K562 (cell line): Measurements from ENCODE around the gene MCC. TPM values are rescaled to one million over a fixed set of nuclear protein-coding genes. Genes with fewer than 3 reads are reported as not detected.

ENCODE experiments used
- ATAC-seq: fragments of 200-7000 bp; cut with Tn5 transposase; 3 replicates; pipeline ENCODE4 v1.9.1; 2020; ENCODE audit warnings: moderate library complexity
- BruUV-seq: library from RNA; stranded (reverse); fragments of 400-500 nt; replicated peaks from 2 replicates; lab custom pipeline; 2021; lab: Mats Ljungman, UMichigan
- CTCF ChIA-PET: fragments of 300-600 bp; formaldehyde crosslinking; extraction: SDS; loops from one replicate; lab custom pipeline; 2021; ENCODE audit warnings: low intra/inter-chr PET ratio; lab: Yijun Ruan, JAX
- POLR2A ChIA-PET: fragments of 300-600, 350-650 bp; sonication (Branson Sonifier 250); formaldehyde crosslinking; extraction: SDS; loops from one replicate; lab custom pipeline; 2021; ENCODE audit warnings: antibody characterized with exemption, inconsistent platforms; lab: Yijun Ruan, JAX
- DNase-seq, 4 experiments: peaks; one replicate each; pipeline versions ENCODE4 v3.0.0 to v3.0.0-alpha.2; 2011 to 2018; ENCODE audit warnings: low spot score in 3 of 4, mixed read lengths in 3 of 4; ENCODE audit errors: extremely low read depth in 1 of 4
- FAIRE-seq: peaks from 2 replicates; lab custom pipeline; 2011; peaks lifted over from hg19 to GRCh38; lab: Jason Lieb, UNC
- H2AFZ ChIP-seq: 2 replicates; pipeline ENCODE4 v1.6.0; 2011; ENCODE audit warnings: low read depth, low read length, control low read depth, inconsistent platforms
- H3K27ac ChIP-seq: fragments of 200-600 bp; 3 replicates; pipeline ENCODE4 v1.8.0; 2011; ENCODE audit warnings: low read depth, mild to moderate bottlenecking, control low read depth, inconsistent platforms, low read length, moderate library complexity, mixed read lengths; ENCODE audit errors: extremely low read depth
- H3K27me3 ChIP-seq, 2 experiments: fragments of 300-600 bp in 1 of 2; 2 replicates in 1 of 2; 3 replicates in 1 of 2; pipeline versions ENCODE4 v1.6.0 to v1.8.0; 2011; ENCODE audit warnings: inconsistent platforms in 2 of 2, low read length in 2 of 2, mild to moderate bottlenecking in 1 of 2, mixed read lengths in 1 of 2, moderate library complexity in 1 of 2; ENCODE audit not compliant: control insufficient read depth in 2 of 2, insufficient read depth in 2 of 2
- H3K36me3 ChIP-seq: fragments of 300-600 bp; 3 replicates; pipeline ENCODE4 v1.8.0; 2011; ENCODE audit warnings: mild to moderate bottlenecking, low read length, inconsistent platforms; ENCODE audit not compliant: control insufficient read depth, insufficient read depth
- H3K4me1 ChIP-seq, 2 experiments: fragments of 200-600 bp in 1 of 2; replicated peaks in 1 of 2; 2 replicates in 1 of 2; 3 replicates in 1 of 2; pipeline versions ENCODE4 v1.5.1 to v1.8.0; 2011; ENCODE audit warnings: inconsistent platforms in 2 of 2, low read length in 2 of 2, mild to moderate bottlenecking in 1 of 2, mixed read lengths in 1 of 2, moderate library complexity in 1 of 2; ENCODE audit not compliant: control insufficient read depth in 2 of 2, insufficient read depth in 2 of 2
- H3K4me2 ChIP-seq: 2 replicates; pipeline ENCODE4 v1.6.1; 2011; ENCODE audit warnings: low read length, control low read depth, inconsistent platforms, mixed read lengths; ENCODE audit not compliant: insufficient read depth
- H3K4me3 ChIP-seq: fragments of 200-600 bp; sonication (generic), shearing (Covaris generic); 2 replicates; pipeline ENCODE4 v1.5.1; 2016; ENCODE audit warnings: control low read depth, inconsistent platforms
- H3K79me2 ChIP-seq: fragments of 200-600 bp; 3 replicates; pipeline ENCODE4 v1.8.0; 2011; ENCODE audit warnings: low read length, inconsistent platforms; ENCODE audit not compliant: control insufficient read depth, insufficient read depth
- H3K9ac ChIP-seq, 2 experiments: 2 replicates each; pipeline versions ENCODE4 v1.6.0 to v1.6.1; 2011; ENCODE audit warnings: low read depth in 2 of 2, low read length in 2 of 2, control low read depth in 1 of 2, inconsistent platforms in 1 of 2, mild to moderate bottlenecking in 1 of 2, mixed read lengths in 1 of 2; ENCODE audit not compliant: insufficient read depth in 1 of 2
- H3K9me1 ChIP-seq: one replicate; pipeline ENCODE4 v1.6.0; 2011; ENCODE audit warnings: inconsistent platforms, mild to moderate bottlenecking, low read length, moderate library complexity; ENCODE audit not compliant: control insufficient read depth, insufficient read depth
- H3K9me3 ChIP-seq: replicated peaks from 2 replicates; pipeline ENCODE4 v1.5.1; 2011; ENCODE audit warnings: low read depth, low read length, inconsistent platforms; ENCODE audit not compliant: control insufficient read depth, insufficient read depth
- H4K20me1 ChIP-seq: replicated peaks from 2 replicates; pipeline ENCODE4 v1.6.1; 2011; ENCODE audit warnings: low read length, inconsistent platforms, mixed read lengths; ENCODE audit not compliant: control insufficient read depth, insufficient read depth
- ATF6 ChIP-seq: sonication (generic); formaldehyde crosslinking; IDR thresholded peaks from 2 replicates; pipeline ENCODE4 v1.4.0; 2020; ENCODE audit warnings: mild to moderate bottlenecking, missing genetic modification reagents
- CBFB ChIP-seq: sonication (generic); formaldehyde crosslinking; IDR thresholded peaks from 2 replicates; pipeline ENCODE4 v1.4.0; 2020; ENCODE audit warnings: mild to moderate bottlenecking, missing genetic modification reagents
- CHCHD3 ChIP-seq: fragments of 250-450 bp; sonication (Bioruptor Pico); IDR thresholded peaks from 2 replicates; pipeline ENCODE4 v2.1.2; 2022; ENCODE audit warnings: mild to moderate bottlenecking
- CREB5 ChIP-seq: fragments of 250-450 bp; sonication (Bioruptor Pico); IDR thresholded peaks from 2 replicates; pipeline ENCODE4 v1.5.0; 2020; ENCODE audit warnings: mild to moderate bottlenecking
- DNMT1 ChIP-seq: fragments of 450-650 bp; IDR thresholded peaks from 2 replicates; pipeline ENCODE4 v1.6.1; 2016; ENCODE audit warnings: antibody characterized with exemption, mild to moderate bottlenecking
- FOXA1 ChIP-seq: fragments of 450-650 bp; IDR thresholded peaks from 2 replicates; pipeline ENCODE4 v1.6.1; 2016; ENCODE audit warnings: mild to moderate bottlenecking, borderline replicate concordance
- HDAC1 ChIP-seq, 2 experiments: fragments of 450-650 bp; IDR thresholded peaks; 2 replicates each; pipeline ENCODE4 v1.6.1; 2016 to 2017; ENCODE audit warnings: inconsistent platforms in 1 of 2, mild to moderate bottlenecking in 1 of 2, moderate library complexity in 1 of 2
- ID3 ChIP-seq, 2 experiments: fragments of 250-450 bp in 1 of 2; fragments of 450-650 bp in 1 of 2; sonication (Bioruptor Pico) in 1 of 2; IDR thresholded peaks; 2 replicates each; pipeline versions ENCODE4 v1.6.1 to v1.8.0; 2016 to 2021; ENCODE audit warnings: mild to moderate bottlenecking in 2 of 2, moderate library complexity in 2 of 2, missing compliant biosample characterization in 1 of 2, missing genetic modification characterization in 1 of 2
- L3MBTL2 ChIP-seq: fragments of 450-650 bp; IDR thresholded peaks from 2 replicates; pipeline ENCODE4 v1.6.1; 2016; ENCODE audit warnings: mild to moderate bottlenecking, moderate library complexity
- MAFG ChIP-seq: fragments of 450-650 bp; conservative IDR thresholded peaks from 2 replicates; pipeline ENCODE4 v1.6.1; 2016; ENCODE audit warnings: missing genetic modification characterization, missing compliant biosample characterization
- MAFK ChIP-seq: IDR thresholded peaks from 2 replicates; pipeline ENCODE4 v1.6.1; 2011; ENCODE audit warnings: low read length, improper control_type of control experiment
- RBM17 ChIP-seq: fragments of 200-400 bp; formaldehyde crosslinking; IDR thresholded peaks from 2 replicates; pipeline ENCODE4 v1.6.1; 2017; ENCODE audit warnings: low read depth, mild to moderate bottlenecking, low read length, borderline replicate concordance
- SMAD4 ChIP-seq: fragments of 250-450 bp; sonication (Bioruptor Pico); conservative IDR thresholded peaks from 2 replicates; pipeline ENCODE4 v1.8.0; 2021; ENCODE audit warnings: inconsistent platforms, mild to moderate bottlenecking, moderate library complexity
- SMARCB1 ChIP-seq: IDR thresholded peaks from 2 replicates; pipeline ENCODE4 v1.6.1; 2011; ENCODE audit warnings: improper control_type of control experiment, low read depth; ENCODE audit not compliant: insufficient read length
- TAF1 ChIP-seq: IDR thresholded peaks from 2 replicates; pipeline ENCODE4 v1.6.1; 2011; ENCODE audit warnings: mild to moderate bottlenecking, low read length, moderate library complexity; ENCODE audit not compliant: insufficient read depth, control insufficient read depth, severe bottlenecking; ENCODE audit errors: extremely low read depth
- TCF7 ChIP-seq: sonication (generic); IDR thresholded peaks from 2 replicates; pipeline ENCODE4 v1.6.1; 2016; ENCODE audit warnings: antibody characterized with exemption, borderline replicate concordance
- ZNF449 ChIP-seq: fragments of 250-450 bp; sonication (Bioruptor Pico); IDR thresholded peaks from 2 replicates; pipeline ENCODE4 v1.8.0; 2022; ENCODE audit warnings: moderate library complexity, mild to moderate bottlenecking, inconsistent platforms
- ZNF668 ChIP-seq: fragments of 250-450 bp; sonication (Bioruptor Pico); IDR thresholded peaks from 2 replicates; pipeline ENCODE4 v1.8.0; 2022; ENCODE audit warnings: mild to moderate bottlenecking, inconsistent platforms
- ZNF699 ChIP-seq: fragments of 250-450 bp; sonication (Bioruptor Pico); IDR thresholded peaks from 2 replicates; pipeline ENCODE4 v1.8.0; 2021; ENCODE audit warnings: mild to moderate bottlenecking, moderate library complexity; ENCODE audit not compliant: insufficient replicate concordance
- WGBS: fragments of 100-300 bp; shearing (Covaris generic); methylation state at CpG from one replicate; pipeline ENCODE4 v1.1.6; 2016; ENCODE audit warnings: low coverage, mixed read lengths; ENCODE audit not compliant: insufficient coverage; ENCODE audit errors: missing lambda C conversion rate; 5-methylcytosine and 5-hydroxymethylcytosine counted together
- in situ Hi-C: fragments of 300-500 bp; cut with MboI; formaldehyde crosslinking; loops from 4 replicates; pipeline ENCODE4 v1.15.0; 2018; ENCODE audit warnings: inconsistent platforms, mixed read lengths
- intact Hi-C: fragments of 100-400 bp; cut with micrococcal nuclease; formaldehyde crosslinking; loops from 2 replicates; pipeline ENCODE4 v1.14.2; 2022
- polyA plus RNA-seq, 8 experiments: library from polyadenylated mRNA; depleted of rRNA in 4 of 8; stranded (reverse) in 5 of 8; unstranded in 3 of 8; fragments of >200 nt; fragmentation: Nextera tagmentation in 2 of 8; fragmentation: Illumina TruSeq in 1 of 8; extraction: Ambion mirVana in 2 of 8; extraction: Trizol in 1 of 8; gene quantifications; 2 replicates each; pipeline versions ENCODE4 v1.2.1 to v1.2.3, GENCODE V29; 2011 to 2014; ENCODE audit warnings: inconsistent platforms in 1 of 8, missing spikeins in 1 of 8
- total RNA-seq, 7 experiments: library from RNA; depleted of rRNA in 6 of 7; stranded (reverse); fragments of >200 nt in 6 of 7; fragmentation: Illumina TruSeq in 2 of 7; extraction: Trizol in 2 of 7; gene quantifications; 2 replicates each; pipeline versions ENCODE4 v1.2.1 to v1.2.3, GENCODE V29; 2011 to 2021; ENCODE audit warnings: low replicate concordance in 1 of 7

The MCC gene
- total and polyA plus RNA-seq, 9 of the 15 experiments (the other 6 are each of a cell fraction or from before 2014, with no cell fraction given): 0.04 to 0.24 (median 0.06) TPM; not detected in 1

- no peaks in the 10 kb centered on the region for H4K20me1 ChIP-seq
- no peaks in the 10 kb centered on the region for H3K9me1 ChIP-seq
- no peaks in the 10 kb centered on the region for H3K9me3 ChIP-seq
- FAIRE-seq (no peak), ATAC-seq (no peak), DNase-seq (no peak)
- no peak overlapping the region for H2AFZ ChIP-seq
- peaks cover 77% of the 10 kb centered on the region for H3K36me3 ChIP-seq
- ChIA-PET CTCF (no interaction called here), POLR2A (no interaction called here)
- peaks cover 7% of the 10 kb centered on the region for H3K79me2 ChIP-seq
- no TSS peak for BruUV-seq
- no peak overlapping the region for H3K4me3 ChIP-seq
- H3K4me2 ChIP-seq: no peak overlapping the region
- in situ Hi-C loops (no loop called here), intact Hi-C loops (no loop called here)
- no peaks in the 10 kb centered on the region for H3K27me3 ChIP-seq
- no peaks in the 10 kb centered on the region for H3K4me1 ChIP-seq
- H3K9ac ChIP-seq: no peak overlapping the region
- 92% methylated on average over 3 of the region's 3 CpGs for WGBS
- H3K27ac ChIP-seq: no peak overlapping the region
- TF ChIP-seq MAFK (peak; percentile 88), TCF7 (no peak), SMARCB1 (no peak), ATF6 (CRISPR knock-in tag) (no peak), ZNF449 (CRISPR knock-in tag) (no peak), ID3 (CRISPR knock-in tag; IDR thresholded peaks at IDR 0.05) (no peak), ID3 (tag; IDR thresholded peaks at IDR 0.05) (no peak), TAF1 (no peak), SMAD4 (CRISPR knock-in tag) (no peak), CBFB (CRISPR knock-in tag) (no peak), FOXA1 (no peak), DNMT1 (no peak), CREB5 (CRISPR knock-in tag) (no peak), ZNF699 (CRISPR knock-in tag) (no peak), L3MBTL2 (no peak), RBM17 (no peak), CHCHD3 (CRISPR knock-in tag) (no peak), HDAC1 (IDR thresholded peaks at IDR 0.05) (no peak), MAFG (peak; percentile 75), ZNF668 (CRISPR knock-in tag) (no peak)
Measured at GRCh38 chr5:113003763-113004162, 484.5 kb downstream of the MCC start.
